Prostate gland (tissue), 2 donors: ENCODE results near the gene C18orf63.

Experiments used
- POLR2AphosphoS5 ChIP-seq: sonication (generic); formaldehyde crosslinking; IDR thresholded peaks from one replicate; pipeline ENCODE4 v1.6.1; 2017; ENCODE audit warnings: antibody characterized with exemption
- TF ChIP-seq, protein P1 (sequence below), 4 experiments: fragments of 200-600 bp in 2 of 4; fragments of 450-650 bp in 2 of 4; sonication (generic) in 2 of 4; IDR thresholded peaks; 1 replicate in 3 of 4; 2 replicates in 1 of 4; pipeline ENCODE4 v1.5.1; 2016 to 2019; ENCODE audit warnings: antibody characterized with exemption in 4 of 4, mild to moderate bottlenecking in 2 of 4, moderate library complexity in 2 of 4

DNA sequence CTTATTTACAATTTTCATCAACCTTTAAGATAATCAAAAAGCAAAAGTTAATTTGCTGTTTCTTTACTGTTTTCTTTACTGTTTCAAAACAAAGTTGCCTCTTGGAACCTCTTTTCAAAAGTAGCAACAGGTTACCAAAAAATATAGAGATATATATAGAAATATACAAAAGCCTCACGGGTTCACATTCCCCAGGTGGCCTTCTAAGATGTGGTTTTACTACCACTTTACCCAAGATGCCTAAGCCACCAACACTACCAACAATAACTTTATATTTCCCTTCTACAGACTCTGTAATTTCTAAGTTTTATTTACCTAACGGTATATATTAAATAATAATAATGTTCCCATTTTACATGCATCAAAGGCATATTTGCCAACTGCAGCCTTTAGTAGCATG lies 28.8 kb upstream of the C18orf63 start:
- no peak for TF ChIP-seq POLR2AphosphoS5
- TF ChIP-seq, protein P1, sequence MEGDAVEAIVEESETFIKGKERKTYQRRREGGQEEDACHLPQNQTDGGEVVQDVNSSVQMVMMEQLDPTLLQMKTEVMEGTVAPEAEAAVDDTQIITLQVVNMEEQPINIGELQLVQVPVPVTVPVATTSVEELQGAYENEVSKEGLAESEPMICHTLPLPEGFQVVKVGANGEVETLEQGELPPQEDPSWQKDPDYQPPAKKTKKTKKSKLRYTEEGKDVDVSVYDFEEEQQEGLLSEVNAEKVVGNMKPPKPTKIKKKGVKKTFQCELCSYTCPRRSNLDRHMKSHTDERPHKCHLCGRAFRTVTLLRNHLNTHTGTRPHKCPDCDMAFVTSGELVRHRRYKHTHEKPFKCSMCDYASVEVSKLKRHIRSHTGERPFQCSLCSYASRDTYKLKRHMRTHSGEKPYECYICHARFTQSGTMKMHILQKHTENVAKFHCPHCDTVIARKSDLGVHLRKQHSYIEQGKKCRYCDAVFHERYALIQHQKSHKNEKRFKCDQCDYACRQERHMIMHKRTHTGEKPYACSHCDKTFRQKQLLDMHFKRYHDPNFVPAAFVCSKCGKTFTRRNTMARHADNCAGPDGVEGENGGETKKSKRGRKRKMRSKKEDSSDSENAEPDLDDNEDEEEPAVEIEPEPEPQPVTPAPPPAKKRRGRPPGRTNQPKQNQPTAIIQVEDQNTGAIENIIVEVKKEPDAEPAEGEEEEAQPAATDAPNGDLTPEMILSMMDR (IDR thresholded peaks at IDR 0.05), result no peak
